ENCODE measurements around the gene STK16.

- TF ChIP-seq CTCF (IDR thresholded peaks at IDR 0.05) = no peak
- TF ChIP-seq POLR2A (IDR thresholded peaks at IDR 0.05) = no peak
Observed at GRCh38 chr2:219252570-219252899, 7.3 kb downstream of the STK16 start.

Measured in suprapubic skin (tissue), 3 donors.